ENCODE data around the gene FLCN.

DNA sequence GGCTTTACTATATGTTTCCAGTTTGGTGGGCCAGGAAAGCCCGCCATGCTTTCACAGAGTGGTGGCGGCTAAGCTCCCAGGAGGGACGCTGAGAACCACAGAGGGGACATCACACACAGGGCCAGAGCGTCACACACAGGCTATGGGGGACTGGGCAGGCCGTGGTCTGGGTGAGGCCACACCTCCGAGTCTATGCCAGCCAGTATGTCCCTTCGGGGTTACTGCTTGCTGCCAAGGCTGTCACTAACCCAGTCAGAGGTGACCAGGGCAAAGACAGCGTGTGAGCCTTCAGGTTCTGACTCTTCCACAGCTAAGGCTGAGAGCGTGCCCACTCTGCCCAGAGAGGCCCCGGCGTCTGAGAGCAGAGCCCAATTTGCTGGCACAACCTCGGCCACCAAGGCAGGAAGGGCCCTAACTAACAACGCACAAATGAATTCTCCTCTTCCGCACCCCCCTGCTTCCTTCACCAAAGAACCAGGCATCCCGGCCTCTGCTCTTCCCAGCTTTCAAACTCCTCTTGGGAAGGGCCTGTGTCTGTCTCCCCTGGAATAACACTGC is 33.7 kb downstream of the FLCN start:
- TF ChIP-seq POLR2A (IDR thresholded peaks at IDR 0.05) (no peak), CTCF (IDR thresholded peaks at IDR 0.05) (no peak)

Data from adrenal gland (tissue), 5 donors.